Ovary (tissue), 9 donors: ENCODE data around the gene PIK3R2. TPM values are rescaled to one million over a fixed set of nuclear protein-coding genes. Genes with fewer than 3 reads are reported as not detected.

ENCODE experiments used
- DNase-seq, 5 donors: peaks; one replicate each; pipeline ENCODE4 v3.0.0-alpha.2; 2019 to 2020
- H3K27ac ChIP-seq, 2 donors: fragments of 200-600 bp; one replicate each; pipeline versions ENCODE4 v1.5.1 to v1.8.0; 2019 to 2022
- H3K27me3 ChIP-seq: fragments of 200-600 bp; one replicate; pipeline ENCODE4 v1.8.0; 2022
- H3K36me3 ChIP-seq: fragments of 200-600 bp; sonication (generic); one replicate; pipeline ENCODE4 v1.5.1; 2019
- H3K4me1 ChIP-seq: one replicate; pipeline ENCODE4 v1.8.1; 2013; ENCODE audit warnings: mild to moderate bottlenecking, moderate library complexity; ENCODE audit not compliant: insufficient read depth
- H3K4me3 ChIP-seq: fragments of 200-600 bp; sonication (generic); one replicate; pipeline ENCODE4 v1.5.1; 2017
- H3K9me3 ChIP-seq, 2 donors: fragments of 200-600 bp in 1 of 2; sonication (generic) in 1 of 2; one replicate each; pipeline versions ENCODE4 v1.5.1 to v1.8.1; 2013 to 2019; ENCODE audit warnings: mild to moderate bottlenecking in 1 of 2, moderate library complexity in 1 of 2
- EP300 ChIP-seq: sonication (generic); formaldehyde crosslinking; IDR thresholded peaks from one replicate; pipeline ENCODE4 v1.6.1; 2017; ENCODE audit warnings: antibody characterized with exemption
- POLR2A ChIP-seq: fragments of 450-650 bp; IDR thresholded peaks from one replicate; pipeline ENCODE4 v1.6.1; 2017; ENCODE audit warnings: antibody characterized with exemption, mild to moderate bottlenecking, moderate library complexity
- WGBS, 3 donors: extraction: QIAGEN DNeasy Blood & Tissue Kit in 1 of 3; methylation state at CpG; one replicate each; pipeline versions ENCODE4 v1.1.5 to v1.1.7; 2013 to 2017; 5-methylcytosine and 5-hydroxymethylcytosine counted together
- intact Hi-C, 4 donors: fragments of 100-400 bp; cut with DNase I; formaldehyde crosslinking; loops; one replicate each; pipeline versions ENCODE4 v1.11.0 to v1.15.1; 2022 to 2023
- polyA plus RNA-seq, 2 donors: library from polyadenylated mRNA; stranded (reverse); fragments of 200-250 nt in 1 of 2; fragments of 350-450 nt in 1 of 2; fragmentation: Illumina TruSeq in 1 of 2; extraction: RNeasy Lipid Tissue Mini Kit (QIAGEN cat#74804) in 1 of 2; gene quantifications; one replicate each; pipeline ENCODE4 v1.2.3, GENCODE V29; 2013 to 2014
- total RNA-seq, 7 donors: library from RNA; depleted of rRNA in 2 of 7; stranded (reverse); fragments of >200 nt in 2 of 7; fragmentation: NEBNext Ultra II Directional in 3 of 7; extraction: Animal tissue kit (Norgen Biotek cat#: 25700) in 3 of 7; gene quantifications; one replicate each; pipeline versions ENCODE4 v1.1.0 to v1.2.4, GENCODE V29; 2016 to 2023
- TF ChIP-seq, protein P1 (sequence below), 3 donors: fragments of 450-650 bp in 2 of 3; fragments of 200-600 bp in 1 of 3; IDR thresholded peaks; one replicate each; pipeline versions ENCODE4 v1.5.1 to v1.8.0; 2016 to 2022; ENCODE audit warnings: antibody characterized with exemption in 3 of 3, mild to moderate bottlenecking in 1 of 3
- donor health status: DM: no; HTN: no; CAD: no; lungs with moderate emphysema.
- donor health status: DM: no; HTN: no; CAD: no.
- donor health status: Bipolar disorder and iron deficiency.
- donor health status: DM: yes; HTN: yes; CAD: no.
- donor health status: DM: no; HTN: no; CAD: no.
- donor health status: DM: yes; HTN: yes; CAD: no.

The PIK3R2 gene
- total and polyA plus RNA-seq, 9 donors, result 12.8 to 63.2 (median 42.6) TPM

DNA sequence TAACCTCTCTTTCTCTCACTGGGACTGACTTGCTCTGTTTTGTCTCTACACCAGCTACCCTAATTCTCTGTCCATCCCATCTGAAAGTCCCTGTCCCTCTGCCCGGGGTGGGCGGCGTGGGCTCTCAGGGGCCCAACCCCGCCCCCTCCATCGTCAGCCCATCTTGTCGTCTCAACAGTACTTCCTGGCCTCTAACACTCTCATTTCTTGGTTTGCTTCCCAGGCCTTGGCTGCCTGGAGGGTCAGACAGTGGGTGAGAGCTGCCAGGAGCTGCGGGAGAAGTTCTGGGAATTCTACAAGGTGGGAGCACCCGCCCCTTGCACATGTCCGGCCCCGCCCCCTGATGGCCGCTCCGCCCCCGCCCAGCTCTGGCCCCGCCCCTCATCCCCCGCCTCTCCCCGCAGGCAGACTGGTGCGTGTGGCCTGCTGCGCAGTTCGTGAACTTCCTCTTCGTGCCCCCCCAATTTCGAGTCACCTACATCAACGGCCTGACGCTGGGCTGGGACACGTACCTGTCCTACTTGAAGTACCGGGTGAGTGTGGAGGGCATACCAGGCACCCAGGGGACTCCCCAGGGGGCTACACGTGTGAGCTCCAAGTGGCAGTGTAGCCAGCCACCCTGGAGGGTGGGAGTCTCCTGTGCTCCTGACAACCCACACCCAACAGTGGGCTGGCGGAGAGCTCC lies 41.7 kb downstream of the PIK3R2 start:
- Histone ChIP-seq H3K9me3 (no peaks in the 10 kb centered on the region), H3K27me3 (no peaks in the 10 kb centered on the region), H3K4me3 (peak overlapping the region; percentile 62), H3K4me1 (peaks cover 6% of the 10 kb centered on the region), H3K36me3 (no peaks in the 10 kb centered on the region), H3K27ac (peak overlapping the region in 1 of 2 donors; percentile 66)
- peak; percentile 79 to 87 (median 82) for DNase-seq
- intact Hi-C loops, result loop anchor here in 2 of 4 donors (5.0 to 10.0 kb wide), 3 partner anchors 60 to 220 kb away; partner anchors contain the start of gene SSBP4 (in 1 of the 2)
- WGBS, 3 donors, result 14 to 22% (median 16%) methylated on average over 25 to 27 of the region's 27 CpGs
- TF ChIP-seq POLR2A, result no peak
- no peak for TF ChIP-seq EP300

DNA sequence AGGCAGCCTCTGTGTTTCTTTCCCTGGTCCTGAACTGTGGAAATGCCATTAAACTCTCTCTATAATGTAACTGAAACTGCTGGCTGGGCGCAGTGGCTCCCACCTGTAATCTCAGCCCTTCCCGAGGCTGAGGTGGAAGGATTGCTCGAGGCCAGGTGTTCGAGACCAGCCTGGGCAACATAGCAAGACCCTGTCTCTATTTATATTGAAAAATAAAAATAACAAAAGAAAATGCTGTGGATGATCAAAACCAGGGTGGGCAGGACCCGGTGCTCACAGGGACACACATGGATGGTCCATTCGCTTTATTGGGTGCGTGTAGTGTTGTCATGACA lies 43.5 kb downstream of the PIK3R2 start:
- Histone ChIP-seq H3K4me3 (no peak overlapping the region), H3K27ac (no peak overlapping the region), H3K9me3 (no peaks in the 10 kb centered on the region), H3K36me3 (no peaks in the 10 kb centered on the region), H3K4me1 (peaks cover 6% of the 10 kb centered on the region), H3K27me3 (no peaks in the 10 kb centered on the region)
- intact Hi-C loops, result loop anchor here in 2 of 4 donors (5.0 to 10.0 kb wide), 3 partner anchors 58 to 218 kb away; partner anchors contain the start of gene SSBP4 (in 1 of the 2)
- no peak for DNase-seq
- no peak for TF ChIP-seq POLR2A
- TF ChIP-seq, protein P1, sequence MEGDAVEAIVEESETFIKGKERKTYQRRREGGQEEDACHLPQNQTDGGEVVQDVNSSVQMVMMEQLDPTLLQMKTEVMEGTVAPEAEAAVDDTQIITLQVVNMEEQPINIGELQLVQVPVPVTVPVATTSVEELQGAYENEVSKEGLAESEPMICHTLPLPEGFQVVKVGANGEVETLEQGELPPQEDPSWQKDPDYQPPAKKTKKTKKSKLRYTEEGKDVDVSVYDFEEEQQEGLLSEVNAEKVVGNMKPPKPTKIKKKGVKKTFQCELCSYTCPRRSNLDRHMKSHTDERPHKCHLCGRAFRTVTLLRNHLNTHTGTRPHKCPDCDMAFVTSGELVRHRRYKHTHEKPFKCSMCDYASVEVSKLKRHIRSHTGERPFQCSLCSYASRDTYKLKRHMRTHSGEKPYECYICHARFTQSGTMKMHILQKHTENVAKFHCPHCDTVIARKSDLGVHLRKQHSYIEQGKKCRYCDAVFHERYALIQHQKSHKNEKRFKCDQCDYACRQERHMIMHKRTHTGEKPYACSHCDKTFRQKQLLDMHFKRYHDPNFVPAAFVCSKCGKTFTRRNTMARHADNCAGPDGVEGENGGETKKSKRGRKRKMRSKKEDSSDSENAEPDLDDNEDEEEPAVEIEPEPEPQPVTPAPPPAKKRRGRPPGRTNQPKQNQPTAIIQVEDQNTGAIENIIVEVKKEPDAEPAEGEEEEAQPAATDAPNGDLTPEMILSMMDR (IDR thresholded peaks at IDR 0.05), result no peak
- TF ChIP-seq EP300, result no peak
- 77 to 82% (median 80%) methylated on average over 7 of the region's 7 CpGs for WGBS, 3 donors

DNA sequence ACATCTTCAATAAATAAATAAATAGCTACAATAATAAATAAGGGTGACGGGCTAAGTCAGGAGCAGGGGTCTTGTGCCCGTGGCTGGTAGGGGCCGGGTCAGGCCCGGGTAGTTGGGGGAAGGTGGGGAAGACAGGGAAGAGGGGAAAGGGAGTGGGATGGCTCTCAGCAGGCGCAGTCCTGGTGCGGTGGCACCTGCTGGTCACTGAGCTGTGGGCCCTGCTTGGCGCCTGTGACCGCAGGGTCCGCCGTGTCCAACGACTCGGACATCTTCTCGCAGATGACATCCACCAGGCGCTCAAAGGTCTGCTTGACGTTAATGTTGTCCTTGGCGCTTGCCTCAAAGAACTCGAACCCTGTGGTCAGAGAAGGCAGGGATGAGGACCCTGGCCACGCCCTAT lies 44.3 kb downstream of the PIK3R2 start:
- H3K9me3 ChIP-seq, result no peaks in the 10 kb centered on the region
- intact Hi-C loops, result loop anchor here in 2 of 4 donors (5.0 to 10.0 kb wide), 3 partner anchors 57 to 217 kb away; partner anchors contain the start of gene SSBP4 (in 1 of the 2)
- no peaks in the 10 kb centered on the region for H3K27me3 ChIP-seq
- WGBS, 3 donors, result 86 to 88% (median 88%) methylated on average over 18 of the region's 18 CpGs
- no peak for TF ChIP-seq EP300
- TF ChIP-seq, protein P1 (IDR thresholded peaks at IDR 0.05), result no peak
- no peak for TF ChIP-seq POLR2A
- DNase-seq, result no peak
- H3K4me1 ChIP-seq, result peaks cover 7% of the 10 kb centered on the region
- no peak overlapping the region for H3K4me3 ChIP-seq
- no peak overlapping the region for H3K27ac ChIP-seq
- no peaks in the 10 kb centered on the region for H3K36me3 ChIP-seq

DNA sequence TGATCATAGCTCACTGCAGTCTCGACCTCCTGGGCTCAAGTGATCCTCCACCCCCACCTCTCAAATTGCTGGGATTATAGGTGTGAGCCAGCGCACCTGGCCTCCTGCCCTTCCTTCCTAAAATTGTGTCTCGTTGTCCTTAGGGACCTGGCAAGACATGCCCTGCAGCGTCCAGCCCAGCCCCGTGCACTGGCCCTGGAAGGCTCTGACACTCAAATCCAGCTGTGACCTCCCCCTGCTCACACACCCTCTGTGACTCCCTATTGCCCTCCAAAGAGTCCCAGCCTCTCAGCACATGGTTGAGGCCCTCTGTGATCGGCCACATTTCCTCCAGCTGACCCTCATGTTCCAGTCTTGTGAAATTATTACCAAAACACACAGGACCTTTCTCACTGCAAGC lies 45.0 kb downstream of the PIK3R2 start:
- Histone ChIP-seq H3K4me3 (no peak overlapping the region), H3K4me1 (peaks cover 13% of the 10 kb centered on the region), H3K9me3 (no peaks in the 10 kb centered on the region), H3K27me3 (no peaks in the 10 kb centered on the region), H3K36me3 (no peaks in the 10 kb centered on the region), H3K27ac (no peak overlapping the region)
- WGBS, 3 donors, result 70 to 77% (median 75%) methylated on average over 6 of the region's 6 CpGs
- intact Hi-C loops, result loop anchor here in 2 of 4 donors (5.0 to 10.0 kb wide), 3 partner anchors 57 to 217 kb away; partner anchors contain the start of gene SSBP4 (in 1 of the 2)
- TF ChIP-seq EP300, result no peak
- TF ChIP-seq, protein P1 (IDR thresholded peaks at IDR 0.05), result no peak
- no peak for DNase-seq

DNA sequence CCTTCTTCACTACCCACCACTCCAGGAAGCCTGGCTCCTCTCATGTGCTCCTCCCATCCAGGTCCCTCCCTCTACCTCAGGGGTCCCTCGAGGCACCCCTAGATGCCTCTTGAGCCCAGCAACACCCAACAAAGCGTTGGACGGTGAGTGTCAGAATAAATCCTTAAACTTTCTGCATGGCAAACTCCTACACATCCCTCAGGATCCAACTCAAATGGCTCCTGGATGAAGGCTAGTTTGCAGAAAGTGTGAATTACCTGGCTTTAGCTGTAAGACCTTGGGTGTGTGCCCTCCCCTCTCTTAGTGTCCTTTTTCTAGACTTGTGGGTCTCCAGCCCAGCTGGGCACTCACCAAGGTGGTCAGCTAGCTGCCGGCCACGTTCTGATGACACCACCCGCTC lies 45.4 kb downstream of the PIK3R2 start:
- Histone ChIP-seq H3K4me1 (peaks cover 18% of the 10 kb centered on the region), H3K36me3 (no peaks in the 10 kb centered on the region), H3K27ac (no peak overlapping the region), H3K4me3 (no peak overlapping the region), H3K27me3 (no peaks in the 10 kb centered on the region), H3K9me3 (no peaks in the 10 kb centered on the region)
- DNase-seq, result no peak
- 82 to 90% (median 90%) methylated on average over 6 of the region's 6 CpGs for WGBS, 3 donors
- TF ChIP-seq POLR2A (no peak), EP300 (no peak)
- TF ChIP-seq, protein P1 (IDR thresholded peaks at IDR 0.05), result no peak
- intact Hi-C loops, result loop anchor here in 2 of 4 donors (5.0 to 10.0 kb wide), 3 partner anchors 56 to 216 kb away; partner anchors contain the start of gene SSBP4 (in 1 of the 2)
